Urinary bladder (tissue), 4 donors: ENCODE data around the gene PRG2. TPM values are rescaled to one million over a fixed set of nuclear protein-coding genes. Genes with fewer than 3 reads are reported as not detected.
A peak's percentile ranks its signal among the peaks of the same experiment; 100 is the strongest.

Source experiments
- DNase-seq: peaks from one replicate; pipeline ENCODE4 v3.0.0-alpha.2; 2015; ENCODE audit errors: extremely low spot score
- H3K27ac ChIP-seq: one replicate; pipeline ENCODE4 v1.5.1; 2013; ENCODE audit warnings: low read depth, mild to moderate bottlenecking, moderate library complexity
- H3K36me3 ChIP-seq: one replicate; pipeline ENCODE4 v1.6.1; 2013; ENCODE audit warnings: mild to moderate bottlenecking, moderate library complexity; ENCODE audit not compliant: insufficient read depth
- H3K4me1 ChIP-seq: one replicate; pipeline ENCODE4 v1.6.1; 2013; ENCODE audit warnings: mild to moderate bottlenecking, moderate library complexity; ENCODE audit not compliant: insufficient read depth
- H3K4me3 ChIP-seq: one replicate; pipeline ENCODE4 v1.5.1; 2013; ENCODE audit warnings: low read depth, low read length
- WGBS: extraction: QIAGEN DNeasy Blood & Tissue Kit; methylation state at CpG from one replicate; pipeline ENCODE4 v1.1.7; 2013; 5-methylcytosine and 5-hydroxymethylcytosine counted together
- polyA plus RNA-seq: library from polyadenylated mRNA; stranded (reverse); fragments of 200-250 nt; gene quantifications from one replicate; pipeline ENCODE4 v1.2.3, GENCODE V29; 2013
- total RNA-seq: library from RNA; depleted of rRNA; stranded (reverse); fragments of >200 nt; gene quantifications from one replicate; pipeline ENCODE4 v1.2.3, GENCODE V29; 2014
- donor health status: healthy with polysubstance abuse.
- donor health status: healthy.

Gene PRG2
- total and polyA plus RNA-seq, 2 donors = 0.42 TPM; not detected in 1

DNA sequence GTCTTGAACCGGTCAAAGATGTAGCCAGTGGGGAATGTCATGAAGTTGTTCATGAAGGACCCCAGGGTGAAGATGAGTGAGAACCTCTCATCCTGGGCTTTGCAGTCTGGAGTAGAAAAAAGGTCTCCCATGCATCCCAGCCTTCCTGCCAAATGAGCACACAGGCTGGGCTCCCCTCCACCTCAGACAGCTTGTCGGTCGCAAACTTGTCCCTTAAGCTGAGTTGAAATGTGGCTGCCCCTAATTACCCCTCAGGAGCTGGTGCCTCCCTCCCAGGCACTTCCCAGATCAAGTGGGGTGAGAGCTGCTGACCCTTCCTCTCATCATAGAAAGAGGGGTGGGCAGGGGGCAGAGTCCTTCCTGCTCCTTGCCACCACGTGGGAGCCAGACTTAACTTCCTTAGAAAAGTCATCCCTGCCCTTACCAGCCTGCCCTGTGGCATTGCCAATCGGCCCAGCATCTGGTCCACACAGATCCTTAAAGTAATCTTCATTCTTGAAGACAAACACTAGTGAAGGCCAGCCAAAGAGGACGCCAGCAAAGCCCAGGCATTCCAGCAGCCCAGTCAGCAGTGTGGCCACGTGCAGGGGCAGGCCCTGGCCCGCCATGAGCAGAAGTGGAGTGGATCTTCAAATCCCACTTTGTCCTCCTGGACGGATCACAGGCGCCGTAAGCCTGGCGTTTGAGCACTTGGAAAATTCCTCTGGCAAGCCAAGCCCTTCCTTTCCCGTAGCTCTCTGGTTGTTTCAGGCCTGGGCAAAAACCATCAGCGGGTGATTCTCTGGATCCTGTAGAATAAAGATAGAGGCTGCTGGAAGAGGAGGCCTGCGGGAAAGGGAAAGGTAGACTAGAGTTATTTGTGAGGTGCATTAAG, 35.4 kb upstream of the PRG2 start:
- Histone ChIP-seq H3K4me1 (peaks cover 2% of the 10 kb centered on the region), H3K4me3 (peak overlapping the region; percentile 45), H3K36me3 (no peaks in the 10 kb centered on the region), H3K27ac (peak overlapping the region; percentile 97)
- DNase-seq = no peak
- WGBS = 33% methylated on average over 15 of the region's 15 CpGs

DNA sequence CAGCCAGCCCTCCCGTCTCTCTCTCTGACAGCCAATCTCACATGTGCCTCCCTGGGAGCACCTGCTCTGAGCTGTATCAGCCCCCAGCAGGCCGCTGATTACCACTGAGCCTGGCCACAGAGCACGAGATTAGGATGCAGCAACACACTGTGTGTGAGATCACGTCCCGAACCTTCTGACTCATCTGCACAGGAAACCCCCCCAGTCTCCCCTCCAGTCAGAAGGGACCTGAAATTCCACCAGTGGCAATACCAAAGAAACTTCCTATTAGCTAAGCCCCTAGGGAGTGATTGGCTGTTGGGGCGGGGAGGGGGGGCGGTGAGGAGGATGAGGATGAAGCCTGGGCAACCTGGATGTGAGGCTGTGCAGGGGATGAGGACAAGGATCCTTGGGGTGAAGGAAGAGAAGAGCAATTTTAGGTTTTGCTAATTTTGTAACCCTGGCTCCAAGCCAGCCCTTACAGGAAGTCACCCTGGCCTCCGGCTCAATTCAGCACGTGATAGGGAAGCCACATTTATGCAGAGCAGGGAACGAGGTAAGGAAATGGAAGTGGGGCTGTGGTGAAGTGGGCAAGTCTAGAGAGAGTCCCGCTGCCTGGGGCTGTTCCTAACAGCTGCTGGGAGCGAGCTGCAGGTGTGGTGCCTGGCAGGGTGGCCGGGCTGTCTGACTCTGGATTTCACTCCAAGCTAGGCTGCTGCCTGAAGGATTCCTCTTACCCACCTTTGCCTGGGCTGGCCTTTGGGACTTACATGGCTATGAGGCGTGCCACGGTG, 34.5 kb upstream of the PRG2 start:
- Histone ChIP-seq H3K4me3 (no peak overlapping the region), H3K4me1 (peaks cover 2% of the 10 kb centered on the region)
- WGBS = 55% methylated on average over 15 of the region's 15 CpGs

DNA sequence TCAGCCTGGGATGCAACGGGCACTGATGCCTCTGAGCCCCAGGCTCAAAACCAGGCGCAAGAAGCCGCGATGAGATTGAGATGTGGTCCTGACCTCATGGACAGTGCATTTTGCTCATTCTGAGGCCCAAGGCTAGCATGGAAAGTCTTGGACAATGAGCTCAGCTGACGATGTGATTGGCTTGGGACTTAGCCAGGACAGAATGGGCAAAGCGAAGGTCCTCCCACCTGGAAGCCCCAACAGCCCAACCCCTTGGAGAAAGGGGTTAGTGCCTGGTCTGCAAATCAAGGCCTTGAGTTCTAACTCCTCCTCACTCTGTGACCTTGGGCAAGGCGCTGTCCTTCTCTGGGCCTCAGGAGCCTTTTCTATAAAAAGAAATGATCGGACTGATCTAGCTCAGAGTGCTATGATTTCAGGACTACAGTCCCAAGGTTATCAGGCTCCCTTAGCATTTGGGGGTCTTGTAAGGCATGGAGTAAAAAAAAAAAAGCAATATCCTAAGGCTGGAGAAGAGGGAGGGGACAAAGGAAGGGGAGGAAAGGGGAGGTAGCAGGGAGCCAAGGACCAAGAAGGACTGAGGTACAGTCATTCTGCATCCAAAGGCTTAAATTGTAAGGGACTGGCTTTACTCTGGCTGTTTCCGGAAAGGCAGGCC, 33.8 kb upstream of the PRG2 start:
- 85% methylated on average over 9 of the region's 9 CpGs for WGBS
- Histone ChIP-seq H3K4me3 (no peak overlapping the region), H3K27ac (no peak overlapping the region), H3K4me1 (peaks cover 2% of the 10 kb centered on the region), H3K36me3 (no peaks in the 10 kb centered on the region)
- DNase-seq = no peak

More for the DNA sequence above, 34.5 kb upstream of the PRG2 start:
- no peak overlapping the region for H3K27ac ChIP-seq
- DNase-seq = no peak
- no peaks in the 10 kb centered on the region for H3K36me3 ChIP-seq

DNA sequence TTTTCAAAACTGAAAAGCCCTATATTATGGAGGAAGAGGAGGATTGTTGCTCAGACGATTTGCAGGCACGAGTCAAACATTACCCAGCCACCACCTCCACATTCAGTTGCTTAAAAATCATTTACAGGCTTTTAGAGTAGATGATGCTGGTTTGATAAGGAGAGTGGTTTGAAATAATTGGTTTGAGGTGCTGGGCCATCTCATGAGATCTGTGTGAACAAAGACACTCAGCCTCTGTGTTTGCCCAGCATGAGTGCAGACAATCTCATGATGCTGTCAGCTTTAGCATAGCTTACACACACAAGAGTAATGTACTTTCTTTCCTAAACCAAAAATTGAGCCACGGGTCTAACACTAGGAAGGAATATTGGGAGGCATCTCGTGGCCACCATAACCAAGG, 32.2 kb upstream of the PRG2 start:
- WGBS = 84% methylated on average over 4 of the region's 4 CpGs

DNA sequence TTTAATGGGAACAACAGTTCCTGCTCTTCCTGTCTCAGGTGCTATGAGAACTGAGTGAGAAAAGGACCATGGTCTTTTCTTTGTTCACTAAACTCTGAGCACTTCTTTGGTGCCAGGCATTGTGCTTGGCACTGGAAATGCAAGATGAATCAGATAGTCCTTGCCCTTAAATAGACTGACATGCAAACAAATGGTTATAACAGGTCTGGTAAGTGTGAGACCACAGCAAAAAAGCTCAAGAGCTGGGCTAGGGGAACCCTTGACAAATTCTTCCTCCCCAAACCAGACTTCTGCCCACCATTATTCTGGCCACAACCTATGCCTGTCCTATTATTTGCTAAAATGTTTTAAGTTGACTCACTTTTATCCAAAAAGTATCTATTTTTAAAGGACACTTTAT, 31.4 kb upstream of the PRG2 start:
- H3K4me3 ChIP-seq = no peak overlapping the region
- DNase-seq = no peak
- no peak overlapping the region for H3K27ac ChIP-seq
- no peaks in the 10 kb centered on the region for H3K36me3 ChIP-seq
- peaks cover 2% of the 10 kb centered on the region for H3K4me1 ChIP-seq

More for the DNA sequence above, 32.2 kb upstream of the PRG2 start:
- Histone ChIP-seq H3K27ac (no peak overlapping the region), H3K4me1 (peaks cover 2% of the 10 kb centered on the region), H3K36me3 (no peaks in the 10 kb centered on the region), H3K4me3 (no peak overlapping the region)
- DNase-seq = no peak

DNA sequence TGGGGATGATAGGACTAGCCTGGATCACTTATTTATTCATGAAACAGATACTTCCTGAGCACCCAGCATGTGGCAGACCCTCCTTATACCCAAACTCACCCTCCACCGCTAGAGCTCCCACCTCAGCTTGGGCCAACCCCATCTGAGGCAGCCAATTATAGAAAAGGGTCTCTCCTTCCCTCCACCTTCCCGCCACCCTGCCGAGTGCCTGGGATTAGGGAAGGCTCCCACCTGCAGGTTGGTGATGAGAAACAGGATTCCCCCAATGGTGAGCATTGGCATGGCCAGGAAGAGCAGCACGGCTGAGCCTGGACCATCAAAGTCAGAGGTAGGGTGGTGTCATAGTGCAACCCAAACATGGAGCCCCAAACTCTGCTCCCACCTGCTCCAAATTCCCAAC, 30.6 kb upstream of the PRG2 start:
- Histone ChIP-seq H3K36me3 (peaks cover 2% of the 10 kb centered on the region), H3K4me3 (no peak overlapping the region), H3K27ac (no peak overlapping the region), H3K4me1 (no peaks in the 10 kb centered on the region)
- DNase-seq = no peak
- 92% methylated on average over 4 of the region's 4 CpGs for WGBS

DNA sequence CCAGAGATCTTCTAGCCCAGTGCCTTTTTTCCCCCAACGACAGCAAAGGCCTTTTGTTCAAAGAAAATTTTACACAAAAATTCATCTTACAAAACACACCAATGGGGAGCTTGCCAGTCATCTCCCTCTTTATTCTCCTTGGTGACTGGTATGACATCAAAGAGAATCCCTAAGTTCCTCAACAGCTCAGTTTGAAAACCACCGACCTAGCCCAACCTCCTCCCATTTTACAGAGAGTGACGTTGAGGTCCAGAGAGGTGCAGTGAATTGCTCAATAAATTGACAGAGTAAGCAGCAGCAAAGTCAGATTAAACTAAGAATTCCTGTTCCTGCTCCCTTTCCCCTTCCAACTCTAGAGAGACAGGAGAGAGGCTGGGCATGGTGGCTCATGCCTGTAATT, 28.7 kb upstream of the PRG2 start:
- H3K36me3 ChIP-seq = peaks cover 2% of the 10 kb centered on the region
- H3K4me1 ChIP-seq = no peaks in the 10 kb centered on the region
- DNase-seq = no peak
- H3K4me3 ChIP-seq = no peak overlapping the region
- WGBS = 88% methylated on average over 3 of the region's 3 CpGs
- no peak overlapping the region for H3K27ac ChIP-seq

DNA sequence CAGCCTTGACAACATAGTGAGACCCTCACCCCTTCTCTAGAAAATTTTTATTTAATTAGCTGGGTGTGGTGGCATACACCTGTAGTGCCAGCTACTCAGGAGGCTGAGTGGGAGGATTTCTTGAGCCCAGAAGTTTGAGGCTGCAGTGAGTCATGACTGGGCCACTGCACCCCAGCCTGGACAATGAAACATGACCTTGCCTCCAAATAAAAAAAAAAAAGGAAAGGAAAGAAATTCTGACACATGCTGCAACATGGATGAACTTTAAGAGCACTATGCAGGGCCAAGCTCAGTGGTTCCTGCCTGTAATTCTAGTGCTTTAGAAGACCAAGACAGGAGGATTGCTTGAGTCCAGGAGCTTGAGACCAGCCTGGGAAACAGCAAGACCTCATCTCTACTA, 27.7 kb upstream of the PRG2 start:
- Histone ChIP-seq H3K27ac (no peak overlapping the region), H3K4me3 (no peak overlapping the region), H3K36me3 (peaks cover 2% of the 10 kb centered on the region), H3K4me1 (no peaks in the 10 kb centered on the region)
- DNase-seq = no peak

DNA sequence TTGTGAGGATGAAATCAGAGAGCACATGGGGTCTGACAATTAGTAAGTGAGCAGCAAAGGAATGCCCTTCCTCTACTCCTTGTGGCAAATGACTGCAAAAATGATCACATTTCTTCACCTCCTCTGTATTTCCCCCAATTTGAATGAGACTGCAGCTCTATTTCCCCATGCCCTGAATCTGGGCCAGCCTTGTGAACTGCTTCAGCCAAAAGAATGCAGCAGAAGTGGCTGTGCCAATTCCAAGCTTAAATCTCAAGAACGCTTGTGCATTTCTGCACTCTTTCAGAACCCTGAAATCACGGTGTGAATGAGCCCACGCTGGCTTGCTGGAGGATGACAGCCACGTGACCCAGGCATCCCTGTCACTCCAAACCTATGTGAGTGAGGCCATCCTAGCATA, 26.6 kb upstream of the PRG2 start:
- WGBS = 48% methylated on average over 4 of the region's 4 CpGs
- DNase-seq = no peak
- Histone ChIP-seq H3K36me3 (peaks cover 2% of the 10 kb centered on the region), H3K4me3 (no peak overlapping the region), H3K4me1 (no peaks in the 10 kb centered on the region), H3K27ac (no peak overlapping the region)

DNA sequence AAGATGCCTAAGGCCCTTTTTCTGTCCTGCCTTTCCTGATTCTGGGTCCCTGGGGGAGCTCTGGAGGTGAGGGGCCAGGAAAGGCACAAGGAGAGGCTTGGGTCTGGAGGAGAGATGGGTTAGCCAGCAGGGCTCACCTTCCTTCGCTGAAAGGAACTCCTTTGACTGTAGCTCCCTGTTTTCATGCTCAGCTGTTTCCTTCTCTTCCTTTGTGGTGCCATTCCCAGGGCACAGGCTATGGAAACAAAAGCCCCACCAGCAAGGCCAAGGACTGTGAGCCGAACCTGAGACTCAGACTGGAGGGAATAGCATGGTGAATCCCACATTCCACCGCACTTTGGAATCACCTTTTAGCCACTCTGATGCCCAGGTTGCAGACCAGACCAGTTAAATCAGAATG, 26.0 kb upstream of the PRG2 start:
- DNase-seq = no peak
- Histone ChIP-seq H3K27ac (no peak overlapping the region), H3K4me1 (no peaks in the 10 kb centered on the region), H3K4me3 (no peak overlapping the region), H3K36me3 (peaks cover 2% of the 10 kb centered on the region)
- WGBS = 89% methylated on average over 3 of the region's 3 CpGs

DNA sequence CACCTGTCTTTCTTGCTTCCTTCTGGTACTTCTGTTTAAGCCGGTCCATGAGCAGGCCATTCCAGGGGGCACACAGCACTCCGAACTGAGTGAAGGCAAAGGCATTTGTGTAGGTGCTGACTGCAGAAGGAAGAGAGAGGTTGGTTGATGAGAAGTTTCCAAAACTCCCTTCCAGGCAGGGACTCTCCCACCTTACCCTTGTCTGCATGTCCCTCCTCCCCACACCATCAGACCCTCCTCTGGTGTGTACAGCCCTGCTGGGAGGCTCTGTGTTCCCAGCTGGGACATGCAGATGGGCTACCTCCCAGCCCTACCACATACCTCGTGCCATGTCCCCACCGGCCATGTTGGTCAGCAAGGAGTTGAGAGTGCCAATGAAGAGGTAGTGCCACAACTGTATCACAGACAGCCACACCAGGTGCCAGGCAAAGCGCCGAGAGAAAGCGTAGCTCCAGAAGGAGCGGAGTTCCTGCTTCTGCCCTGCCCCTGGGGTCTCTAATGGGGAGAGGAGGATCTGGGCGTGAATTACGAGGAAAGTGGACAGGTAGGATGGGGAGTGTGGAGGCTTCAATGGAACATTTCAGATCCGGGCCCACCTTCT, 24.3 kb upstream of the PRG2 start:
- Histone ChIP-seq H3K4me3 (no peak overlapping the region), H3K36me3 (peaks cover 2% of the 10 kb centered on the region), H3K27ac (no peak overlapping the region), H3K4me1 (no peaks in the 10 kb centered on the region)
- WGBS = 95% methylated on average over 11 of the region's 11 CpGs
- DNase-seq = no peak

DNA sequence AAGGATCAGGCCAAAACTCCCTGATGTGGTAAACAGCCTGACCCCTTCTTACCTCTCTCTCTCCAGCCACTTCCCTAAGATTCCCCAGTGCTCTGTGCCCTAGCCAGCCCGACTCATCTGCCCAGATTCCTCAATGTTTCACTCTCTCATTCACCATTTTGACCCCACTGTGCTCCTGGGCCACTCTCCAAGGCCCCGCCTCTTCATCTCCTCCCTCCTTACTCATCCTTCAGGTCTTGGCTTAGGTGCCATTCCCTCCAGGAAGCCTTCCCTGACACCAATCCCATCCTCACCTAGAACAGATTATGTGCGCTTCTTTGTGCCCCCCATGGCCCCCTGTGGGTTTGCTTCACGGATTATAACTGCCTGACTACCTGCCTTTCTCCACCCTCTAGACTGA, 23.2 kb upstream of the PRG2 start:
- H3K36me3 ChIP-seq = peaks cover 4% of the 10 kb centered on the region
- 93% methylated on average over 4 of the region's 4 CpGs for WGBS
- no peaks in the 10 kb centered on the region for H3K4me1 ChIP-seq
- no peak for DNase-seq
- H3K4me3 ChIP-seq = no peak overlapping the region
- H3K27ac ChIP-seq = no peak overlapping the region

DNA sequence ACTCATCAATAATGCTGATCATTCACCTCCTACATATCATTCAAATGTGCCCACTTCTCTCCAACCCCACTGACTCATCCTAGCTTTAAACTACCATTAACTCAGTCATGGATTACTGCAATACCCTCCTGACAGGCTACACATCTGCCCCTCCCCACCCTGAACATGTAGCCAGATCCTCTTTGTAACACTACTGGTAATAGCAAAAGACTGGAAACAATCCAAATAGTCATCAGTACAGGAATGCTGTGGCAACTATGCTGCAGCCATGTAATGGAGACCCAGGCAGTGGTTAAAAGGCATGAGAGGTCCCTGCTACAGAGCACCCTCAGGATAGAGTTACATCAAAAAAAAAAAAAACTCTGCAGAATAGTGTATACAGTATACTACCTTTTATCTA, 19.8 kb upstream of the PRG2 start:
- Histone ChIP-seq H3K27ac (no peak overlapping the region), H3K4me3 (no peak overlapping the region), H3K36me3 (peaks cover 2% of the 10 kb centered on the region), H3K4me1 (no peaks in the 10 kb centered on the region)
- no peak for DNase-seq
